Cardiac fibroblast (primary cell): Measurements from ENCODE around the gene FAM184B.
A peak's percentile ranks its signal among the peaks of the same experiment; 100 is the strongest.

ENCODE experiments used
- DNase-seq, 2 donors: peaks; one replicate each; pipeline versions ENCODE4 v3.0.0 to v3.0.0-alpha.2; 2010; ENCODE audit warnings: low read depth in 2 of 2
- H3K4me3 ChIP-seq, 2 donors: replicated peaks in 1 of 2; 1 replicate in 1 of 2; 2 replicates in 1 of 2; pipeline ENCODE4 v1.5.1; 2011; ENCODE audit warnings: low read depth in 2 of 2, low read length in 2 of 2, mild to moderate bottlenecking in 2 of 2, moderate library complexity in 1 of 2
- CTCF ChIP-seq: IDR thresholded peaks from one replicate; pipeline ENCODE4 v1.5.1; 2011; ENCODE audit warnings: low read depth, mild to moderate bottlenecking, low read length, inconsistent platforms

FAM184B gene

GRCh38 chr4:17654701-17655100, 126.7 kb downstream of the FAM184B start:
- no peak for DNase-seq
- no peak for TF ChIP-seq CTCF

GRCh38 chr4:17650406-17650805, 131.0 kb downstream of the FAM184B start:
- DNase-seq: no peak
- TF ChIP-seq CTCF: no peak
- no peak overlapping the region for H3K4me3 ChIP-seq

More at GRCh38 chr4:17654701-17655100, 126.7 kb downstream of the FAM184B start:
- no peak overlapping the region for H3K4me3 ChIP-seq

- no peak overlapping the region for H3K4me3 ChIP-seq
- DNase-seq: no peak
- TF ChIP-seq CTCF: peak; percentile 19
Observed at GRCh38 chr4:17647927-17648326, 133.5 kb downstream of the FAM184B start.

GRCh38 chr4:17647176-17647806, 134.1 kb downstream of the FAM184B start:
- no peak for TF ChIP-seq CTCF
- H3K4me3 ChIP-seq: no peak overlapping the region
- no peak for DNase-seq

- TF ChIP-seq CTCF: no peak
- H3K4me3 ChIP-seq: no peak overlapping the region
- DNase-seq: no peak
Observed at GRCh38 chr4:17646693-17647092, 134.7 kb downstream of the FAM184B start.

GRCh38 chr4:17642398-17642783, 139.0 kb downstream of the FAM184B start:
- DNase-seq: no peak
- TF ChIP-seq CTCF: no peak
- H3K4me3 ChIP-seq: no peak overlapping the region

GRCh38 chr4:17639136-17639535, 142.3 kb downstream of the FAM184B start:
- no peak for DNase-seq
- no peak for TF ChIP-seq CTCF
- H3K4me3 ChIP-seq: no peak overlapping the region
